Spleen (tissue), 11 donors: ENCODE data around the gene DAB2IP. TPM values are rescaled to one million over a fixed set of nuclear protein-coding genes. Genes with fewer than 3 reads are reported as not detected.
A peak's percentile ranks its signal among the peaks of the same experiment; 100 is the strongest.

ENCODE experiments used
- DNase-seq: peaks from one replicate; pipeline ENCODE4 v3.0.0-alpha.2; 2020
- H3K27ac ChIP-seq, 8 donors: fragments of 200-600 bp; sonication (generic) in 7 of 8; 1 replicate in 4 of 8; 2 replicates in 4 of 8; pipeline versions ENCODE4 v1.5.0 to v1.8.0; 2016 to 2021; ENCODE audit warnings: inconsistent platforms in 4 of 8, mild to moderate bottlenecking in 4 of 8, moderate library complexity in 1 of 8
- H3K27me3 ChIP-seq, 7 donors: fragments of 200-600 bp; sonication (generic) in 6 of 7; replicated peaks in 1 of 7; 1 replicate in 4 of 7; 2 replicates in 3 of 7; pipeline versions ENCODE4 v1.5.0 to v1.8.0; 2016 to 2021; ENCODE audit warnings: inconsistent platforms in 3 of 7, mild to moderate bottlenecking in 1 of 7
- H3K36me3 ChIP-seq, 6 donors: fragments of 200-600 bp; sonication (generic) in 5 of 6; 1 replicate in 4 of 6; 2 replicates in 2 of 6; pipeline versions ENCODE4 v1.5.0 to v1.8.0; 2016 to 2021; ENCODE audit warnings: inconsistent platforms in 2 of 6
- H3K4me1 ChIP-seq, 6 donors: fragments of 200-600 bp; sonication (generic) in 5 of 6; 1 replicate in 3 of 6; 2 replicates in 3 of 6; pipeline versions ENCODE4 v1.5.0 to v1.8.0; 2016 to 2021; ENCODE audit warnings: inconsistent platforms in 3 of 6
- H3K4me3 ChIP-seq, 8 donors: fragments of 200-600 bp; sonication (generic) in 7 of 8; 1 replicate in 4 of 8; 2 replicates in 4 of 8; pipeline versions ENCODE4 v1.5.0 to v1.8.0; 2016 to 2021; ENCODE audit warnings: inconsistent platforms in 4 of 8, mild to moderate bottlenecking in 4 of 8, moderate library complexity in 2 of 8
- H3K9me3 ChIP-seq, 8 donors: fragments of 200-600 bp; sonication (generic) in 7 of 8; 1 replicate in 4 of 8; 2 replicates in 4 of 8; pipeline versions ENCODE4 v1.5.0 to v1.8.0; 2016 to 2021; ENCODE audit warnings: inconsistent platforms in 4 of 8
- CTCF ChIP-seq, 11 experiments: fragments of 200-600 bp in 7 of 11; fragments of 450-650 bp in 4 of 11; sonication (generic) in 4 of 11; IDR thresholded peaks in 8 of 11; conservative IDR thresholded peaks in 3 of 11; 1 replicate in 7 of 11; 2 replicates in 4 of 11; pipeline versions ENCODE4 v1.4.0 to v1.8.0; 2016 to 2021; ENCODE audit warnings: antibody characterized with exemption in 11 of 11, inconsistent platforms in 4 of 11, mild to moderate bottlenecking in 1 of 11
- POLR2A ChIP-seq, 3 donors: fragments of 450-650 bp; IDR thresholded peaks; one replicate each; pipeline ENCODE4 v1.5.1; 2017; ENCODE audit warnings: antibody characterized with exemption in 3 of 3, mild to moderate bottlenecking in 1 of 3
- POLR2AphosphoS5 ChIP-seq, 3 donors: sonication (generic); formaldehyde crosslinking; IDR thresholded peaks; one replicate each; pipeline ENCODE4 v1.5.1; 2017; ENCODE audit warnings: antibody characterized with exemption in 3 of 3
- WGBS, 5 donors: extraction: QIAGEN DNeasy Blood & Tissue Kit in 3 of 5; methylation state at CpG; one replicate each; pipeline versions ENCODE4 v1.1.5 to v1.1.7; 2013 to 2018; 5-methylcytosine and 5-hydroxymethylcytosine counted together
- intact Hi-C: fragments of 100-400 bp; cut with DNase I; formaldehyde crosslinking; loops from one replicate; pipeline ENCODE4 v1.15.0; 2023; ENCODE audit warnings: low total_unique reads
- polyA plus RNA-seq, 3 donors: library from polyadenylated mRNA; stranded (reverse); fragments of 200-250 nt; gene quantifications; one replicate each; pipeline ENCODE4 v1.2.1, GENCODE V29; 2013
- total RNA-seq, 7 donors: library from RNA; depleted of rRNA in 3 of 7; stranded (reverse); fragments of >200 nt in 3 of 7; fragmentation: NEBNext Ultra II Directional in 4 of 7; extraction: Animal tissue kit (Norgen Biotek cat#: 25700) in 4 of 7; gene quantifications; one replicate each; pipeline versions ENCODE4 v1.1.0 to v1.2.1, GENCODE V29; 2016 to 2021
- donor health status: healthy with polysubstance abuse.
- donor health status: DM: no; HTN: no; CAD: no; lungs with moderate emphysema.
- donor health status: DM: no; HTN: no; CAD: no.
- donor health status: Bipolar disorder and iron deficiency.
- donor health status: healthy.
- donor health status: DM: no; HTN: no; CAD: no.
- donor health status: DM: yes; HTN: yes; CAD: no.

The DAB2IP gene
- total and polyA plus RNA-seq, 10 donors, result 5.0 to 83.0 (median 38.1) TPM

GRCh38 chr9:121728916-121729315, 77.5 kb downstream of the DAB2IP start:
- H3K9me3 ChIP-seq, result no peaks in the 10 kb centered on the region
- H3K4me1 ChIP-seq, result peaks cover 0 to 60% (median 30%) of the 10 kb centered on the region in 6 donors
- no peaks in the 10 kb centered on the region for H3K36me3 ChIP-seq
- no peak overlapping the region for H3K27ac ChIP-seq
- H3K4me3 ChIP-seq, result no peak overlapping the region
- 79 to 91% (median 85%) methylated on average over 1 of the region's 1 CpG for whole genome bisulfite sequencing, 5 donors
- no peak for DNase-seq
- H3K27me3 ChIP-seq, result no peaks in the 10 kb centered on the region
- TF ChIP-seq POLR2AphosphoS5 (IDR thresholded peaks at IDR 0.05) (no peak), POLR2A (IDR thresholded peaks at IDR 0.05) (no peak), CTCF (IDR thresholded peaks at IDR 0.05 in 8 of 11, conservative IDR thresholded peaks at IDR 0.05 in 3 of 11) (no peak)
- intact Hi-C loops, result no loop called here

- intact Hi-C loops, result no loop called here
- 88 to 94% (median 90%) methylated on average over 10 of the region's 10 CpGs for WGBS, 5 donors
- H3K27me3 ChIP-seq, result peaks cover 0 to 3% (median 0%) of the 10 kb centered on the region in 7 donors
- TF ChIP-seq POLR2AphosphoS5 (IDR thresholded peaks at IDR 0.05) (no peak), POLR2A (IDR thresholded peaks at IDR 0.05) (no peak), CTCF (IDR thresholded peaks at IDR 0.05 in 8 of 11, conservative IDR thresholded peaks at IDR 0.05 in 3 of 11) (no peak)
- H3K4me3 ChIP-seq, result no peak overlapping the region
- H3K27ac ChIP-seq, result peak overlapping the region in 1 of 8 donors; percentile 85
- H3K4me1 ChIP-seq, result peaks cover 0 to 59% (median 36%) of the 10 kb centered on the region in 6 donors
- H3K9me3 ChIP-seq, result no peaks in the 10 kb centered on the region
- H3K36me3 ChIP-seq, result no peaks in the 10 kb centered on the region
- DNase-seq, result no peak
Measured at GRCh38 chr9:121729769-121730562, 78.5 kb downstream of the DAB2IP start.

GRCh38 chr9:121731090-121731489, 79.7 kb downstream of the DAB2IP start:
- peaks cover 0 to 14% (median 0%) of the 10 kb centered on the region in 7 donors for H3K27me3 ChIP-seq
- 69 to 81% (median 74%) methylated on average over 5 of the region's 5 CpGs for WGBS, 5 donors
- H3K9me3 ChIP-seq, result no peaks in the 10 kb centered on the region
- H3K27ac ChIP-seq, result peak overlapping the region in 4 of 8 donors; percentile 51 to 85 (median 75)
- intact Hi-C loops, result no loop called here
- TF ChIP-seq POLR2A (IDR thresholded peaks at IDR 0.05) (no peak), POLR2AphosphoS5 (IDR thresholded peaks at IDR 0.05) (no peak), CTCF (IDR thresholded peaks at IDR 0.05 in 8 of 11, conservative IDR thresholded peaks at IDR 0.05 in 3 of 11) (no peak)
- peaks cover 10 to 70% (median 46%) of the 10 kb centered on the region in 6 donors for H3K4me1 ChIP-seq
- no peak for DNase-seq
- no peaks in the 10 kb centered on the region for H3K36me3 ChIP-seq
- H3K4me3 ChIP-seq, result no peak overlapping the region

- Histone ChIP-seq H3K4me1 (peaks cover 13 to 77% (median 55%) of the 10 kb centered on the region in 6 donors), H3K27ac (peak overlapping the region in 5 of 8 donors; percentile 9 to 85 (median 75)), H3K27me3 (peaks cover 0 to 22% (median 0%) of the 10 kb centered on the region in 7 donors), H3K9me3 (no peaks in the 10 kb centered on the region), H3K36me3 (no peaks in the 10 kb centered on the region), H3K4me3 (no peak overlapping the region)
- DNase-seq, result no peak
- no peak for TF ChIP-seq CTCF (IDR thresholded peaks at IDR 0.05 in 8 of 11, conservative IDR thresholded peaks at IDR 0.05 in 3 of 11)
- no peak for TF ChIP-seq POLR2AphosphoS5 (IDR thresholded peaks at IDR 0.05)
- TF ChIP-seq POLR2A (IDR thresholded peaks at IDR 0.05), result no peak
- WGBS, 5 donors, result 73 to 87% (median 79%) methylated on average over 6 to 7 of the region's 7 CpGs
- intact Hi-C loops, result no loop called here
Measured at GRCh38 chr9:121731919-121732318, 80.5 kb downstream of the DAB2IP start.
